GM21529 (cell line): ENCODE results near the gene AFF4.
"Not testable (repeated sequence)": the region's sequence is repeated elsewhere in the genome, so short reads cannot be mapped to it uniquely, and the experiment has no call there.

Source experiments
- ATAC-seq: cut with Tn5 transposase; IDR thresholded peaks from one replicate; pipeline ENCODE4 v1.9.1; 2021; ENCODE audit not compliant: unreplicated experiment

AFF4 gene

GRCh38 chr5:132953710-132954109 is 9.7 kb downstream of the AFF4 start:
- no peak for ATAC-seq

- ATAC-seq = no peak
Observed at GRCh38 chr5:132952829-132953228, 10.6 kb downstream of the AFF4 start.

GRCh38 chr5:132951897-132952296 is 11.5 kb downstream of the AFF4 start:
- no peak for ATAC-seq

- no peak for ATAC-seq
Observed at GRCh38 chr5:132949136-132949535, 14.3 kb downstream of the AFF4 start.

- no peak for ATAC-seq
Observed at GRCh38 chr5:132947671-132948070, 15.8 kb downstream of the AFF4 start.

GRCh38 chr5:132945315-132945714 is 18.1 kb downstream of the AFF4 start:
- ATAC-seq = not testable (repeated sequence)

- ATAC-seq = no peak
Observed at GRCh38 chr5:132943362-132944022, 19.9 kb downstream of the AFF4 start.

- no peak for ATAC-seq
Observed at GRCh38 chr5:132941331-132941730, 22.1 kb downstream of the AFF4 start.

GRCh38 chr5:132928062-132928407 is 35.4 kb downstream of the AFF4 start:
- no peak for ATAC-seq

GRCh38 chr5:132927355-132928061 is 35.9 kb downstream of the AFF4 start:
- ATAC-seq = no peak

GRCh38 chr5:132926437-132926836 is 37.0 kb downstream of the AFF4 start:
- ATAC-seq = no peak

GRCh38 chr5:132916086-132916485 is 47.3 kb downstream of the AFF4 start:
- ATAC-seq = no peak

- ATAC-seq = no peak
Observed at GRCh38 chr5:132915681-132916080, 47.8 kb downstream of the AFF4 start.

- ATAC-seq = no peak
Observed at GRCh38 chr5:132909702-132910101, 53.7 kb downstream of the AFF4 start.

- no peak for ATAC-seq
Observed at GRCh38 chr5:132907161-132907560, 56.3 kb downstream of the AFF4 start.

GRCh38 chr5:132905938-132906337 is 57.5 kb downstream of the AFF4 start:
- ATAC-seq = no peak

GRCh38 chr5:132901730-132902129 is 61.7 kb downstream of the AFF4 start:
- ATAC-seq = no peak

- ATAC-seq = no peak
Observed at GRCh38 chr5:132901036-132901435, 62.4 kb downstream of the AFF4 start.

- no peak for ATAC-seq
Observed at GRCh38 chr5:132898094-132898493, 65.3 kb downstream of the AFF4 start.

GRCh38 chr5:132896685-132897084 is 66.7 kb downstream of the AFF4 start:
- no peak for ATAC-seq

GRCh38 chr5:132895719-132896305 is 67.6 kb downstream of the AFF4 start:
- no peak for ATAC-seq

- no peak for ATAC-seq
Observed at GRCh38 chr5:132890817-132891216, 72.6 kb downstream of the AFF4 start.
